K562 (cell line): Measurements from ENCODE around the gene PSMB7. TPM values are rescaled to one million over a fixed set of nuclear protein-coding genes. Genes with fewer than 3 reads are reported as not detected.

Experiments
- ATAC-seq: fragments of 200-7000 bp; cut with Tn5 transposase; 3 replicates; pipeline ENCODE4 v1.9.1; 2020; ENCODE audit warnings: moderate library complexity
- BruUV-seq: library from RNA; stranded (reverse); fragments of 400-500 nt; replicated peaks from 2 replicates; lab custom pipeline; 2021; lab: Mats Ljungman, UMichigan
- CTCF ChIA-PET: fragments of 300-600 bp; formaldehyde crosslinking; extraction: SDS; loops from one replicate; lab custom pipeline; 2021; ENCODE audit warnings: low intra/inter-chr PET ratio; lab: Yijun Ruan, JAX
- POLR2A ChIA-PET: fragments of 300-600, 350-650 bp; sonication (Branson Sonifier 250); formaldehyde crosslinking; extraction: SDS; loops from one replicate; lab custom pipeline; 2021; ENCODE audit warnings: antibody characterized with exemption, inconsistent platforms; lab: Yijun Ruan, JAX
- DNase-seq, 4 experiments: peaks; one replicate each; pipeline versions ENCODE4 v3.0.0 to v3.0.0-alpha.2; 2011 to 2018; ENCODE audit warnings: low spot score in 3 of 4, mixed read lengths in 3 of 4; ENCODE audit errors: extremely low read depth in 1 of 4
- FAIRE-seq: peaks from 2 replicates; lab custom pipeline; 2011; peaks lifted over from hg19 to GRCh38; lab: Jason Lieb, UNC
- H2AFZ ChIP-seq: 2 replicates; pipeline ENCODE4 v1.6.0; 2011; ENCODE audit warnings: low read depth, low read length, control low read depth, inconsistent platforms
- H3K27ac ChIP-seq: fragments of 200-600 bp; 3 replicates; pipeline ENCODE4 v1.8.0; 2011; ENCODE audit warnings: low read depth, mild to moderate bottlenecking, control low read depth, inconsistent platforms, low read length, moderate library complexity, mixed read lengths; ENCODE audit errors: extremely low read depth
- H3K27me3 ChIP-seq, 2 experiments: fragments of 300-600 bp in 1 of 2; 2 replicates in 1 of 2; 3 replicates in 1 of 2; pipeline versions ENCODE4 v1.6.0 to v1.8.0; 2011; ENCODE audit warnings: inconsistent platforms in 2 of 2, low read length in 2 of 2, mild to moderate bottlenecking in 1 of 2, mixed read lengths in 1 of 2, moderate library complexity in 1 of 2; ENCODE audit not compliant: control insufficient read depth in 2 of 2, insufficient read depth in 2 of 2
- H3K36me3 ChIP-seq: fragments of 300-600 bp; 3 replicates; pipeline ENCODE4 v1.8.0; 2011; ENCODE audit warnings: mild to moderate bottlenecking, low read length, inconsistent platforms; ENCODE audit not compliant: control insufficient read depth, insufficient read depth
- H3K4me1 ChIP-seq, 2 experiments: fragments of 200-600 bp in 1 of 2; replicated peaks in 1 of 2; 2 replicates in 1 of 2; 3 replicates in 1 of 2; pipeline versions ENCODE4 v1.5.1 to v1.8.0; 2011; ENCODE audit warnings: inconsistent platforms in 2 of 2, low read length in 2 of 2, mild to moderate bottlenecking in 1 of 2, mixed read lengths in 1 of 2, moderate library complexity in 1 of 2; ENCODE audit not compliant: control insufficient read depth in 2 of 2, insufficient read depth in 2 of 2
- H3K4me2 ChIP-seq: 2 replicates; pipeline ENCODE4 v1.6.1; 2011; ENCODE audit warnings: low read length, control low read depth, inconsistent platforms, mixed read lengths; ENCODE audit not compliant: insufficient read depth
- H3K4me3 ChIP-seq: fragments of 200-600 bp; sonication (generic), shearing (Covaris generic); 2 replicates; pipeline ENCODE4 v1.5.1; 2016; ENCODE audit warnings: control low read depth, inconsistent platforms
- H3K79me2 ChIP-seq: fragments of 200-600 bp; 3 replicates; pipeline ENCODE4 v1.8.0; 2011; ENCODE audit warnings: low read length, inconsistent platforms; ENCODE audit not compliant: control insufficient read depth, insufficient read depth
- H3K9ac ChIP-seq, 2 experiments: 2 replicates each; pipeline versions ENCODE4 v1.6.0 to v1.6.1; 2011; ENCODE audit warnings: low read depth in 2 of 2, low read length in 2 of 2, control low read depth in 1 of 2, inconsistent platforms in 1 of 2, mild to moderate bottlenecking in 1 of 2, mixed read lengths in 1 of 2; ENCODE audit not compliant: insufficient read depth in 1 of 2
- H3K9me1 ChIP-seq: one replicate; pipeline ENCODE4 v1.6.0; 2011; ENCODE audit warnings: inconsistent platforms, mild to moderate bottlenecking, low read length, moderate library complexity; ENCODE audit not compliant: control insufficient read depth, insufficient read depth
- H3K9me3 ChIP-seq: replicated peaks from 2 replicates; pipeline ENCODE4 v1.5.1; 2011; ENCODE audit warnings: low read depth, low read length, inconsistent platforms; ENCODE audit not compliant: control insufficient read depth, insufficient read depth
- H4K20me1 ChIP-seq: replicated peaks from 2 replicates; pipeline ENCODE4 v1.6.1; 2011; ENCODE audit warnings: low read length, inconsistent platforms, mixed read lengths; ENCODE audit not compliant: control insufficient read depth, insufficient read depth
- IRF9 ChIP-seq: fragments of 450-650 bp; IDR thresholded peaks from 2 replicates; pipeline ENCODE4 v1.6.1; 2016; ENCODE audit warnings: missing biosample characterization, missing genetic modification characterization
- PTBP1 ChIP-seq: fragments of 200-400 bp; formaldehyde crosslinking; IDR thresholded peaks from 2 replicates; pipeline ENCODE4 v1.6.1; 2017; ENCODE audit warnings: low read depth, low read length
- RREB1 ChIP-seq: fragments of 250-450 bp; sonication (Bioruptor Pico); IDR thresholded peaks from 2 replicates; pipeline ENCODE4 v1.4.0; 2020
- TBP ChIP-seq: optimal IDR thresholded peaks from 2 replicates; pipeline ENCODE3; 2011; ENCODE audit warnings: low read depth, low read length, improper control_type of control experiment
- WGBS: fragments of 100-300 bp; shearing (Covaris generic); methylation state at CpG from one replicate; pipeline ENCODE4 v1.1.6; 2016; ENCODE audit warnings: low coverage, mixed read lengths; ENCODE audit not compliant: insufficient coverage; ENCODE audit errors: missing lambda C conversion rate; 5-methylcytosine and 5-hydroxymethylcytosine counted together
- in situ Hi-C: fragments of 300-500 bp; cut with MboI; formaldehyde crosslinking; loops from 4 replicates; pipeline ENCODE4 v1.15.0; 2018; ENCODE audit warnings: inconsistent platforms, mixed read lengths
- intact Hi-C: fragments of 100-400 bp; cut with micrococcal nuclease; formaldehyde crosslinking; loops from 2 replicates; pipeline ENCODE4 v1.14.2; 2022
- polyA plus RNA-seq, 8 experiments: library from polyadenylated mRNA; depleted of rRNA in 4 of 8; stranded (reverse) in 5 of 8; unstranded in 3 of 8; fragments of >200 nt; fragmentation: Nextera tagmentation in 2 of 8; fragmentation: Illumina TruSeq in 1 of 8; extraction: Ambion mirVana in 2 of 8; extraction: Trizol in 1 of 8; gene quantifications; 2 replicates each; pipeline versions ENCODE4 v1.2.1 to v1.2.3, GENCODE V29; 2011 to 2014; ENCODE audit warnings: inconsistent platforms in 1 of 8, missing spikeins in 1 of 8
- total RNA-seq, 7 experiments: library from RNA; depleted of rRNA in 6 of 7; stranded (reverse); fragments of >200 nt in 6 of 7; fragmentation: Illumina TruSeq in 2 of 7; extraction: Trizol in 2 of 7; gene quantifications; 2 replicates each; pipeline versions ENCODE4 v1.2.1 to v1.2.3, GENCODE V29; 2011 to 2021; ENCODE audit warnings: low replicate concordance in 1 of 7
- TF ChIP-seq, protein P1 (sequence below): sonication (generic); formaldehyde crosslinking; IDR thresholded peaks from 2 replicates; pipeline ENCODE4 v1.8.0; 2022; ENCODE audit warnings: mild to moderate bottlenecking, low read depth, missing genetic modification reagents

PSMB7 gene
- total and polyA plus RNA-seq, 9 of the 15 experiments (the other 6 are each of a cell fraction or from before 2014, with no cell fraction given) = 321 to 978 (median 407) TPM

DNA sequence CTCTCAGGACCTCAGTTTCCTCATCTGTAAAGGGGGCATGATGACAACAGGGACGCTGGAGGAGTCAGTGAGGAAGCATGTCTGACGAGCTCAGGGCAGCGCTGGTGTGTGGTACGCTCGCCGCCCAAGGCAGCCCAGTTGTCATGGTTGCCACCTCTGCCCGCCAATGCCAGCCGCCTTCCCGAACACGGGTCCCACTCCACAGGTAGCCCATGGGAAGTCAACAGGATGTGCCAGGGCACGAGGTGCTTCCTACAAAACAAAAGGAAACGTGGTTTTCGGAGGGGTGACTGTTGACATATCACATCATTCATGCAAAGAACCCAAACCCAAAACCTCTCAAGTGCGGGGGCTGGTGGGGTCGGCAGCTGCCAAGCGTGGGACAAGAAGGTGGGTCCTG lies 99.4 kb downstream of the PSMB7 start:
- CTCF ChIA-PET = no interaction called here
- POLR2A ChIA-PET = interaction anchor here (0.6 kb wide), 2 partner anchors 41 to 45 kb away, joined by 3 read pairs; no protein-coding TSS in a partner anchor

More for the DNA sequence above, 99.4 kb downstream of the PSMB7 start:
- intact Hi-C loops = no loop called here
- no TSS peak for BruUV-seq
- H3K9me3 ChIP-seq = no peaks in the 10 kb centered on the region
- H3K4me3 ChIP-seq = no peak overlapping the region
- no peaks in the 10 kb centered on the region for H3K27me3 ChIP-seq
- no peak for DNase-seq
- H3K4me1 ChIP-seq = peaks cover 0 to 9% of the 10 kb centered on the region in 2 experiments; a peak in 1 of 5 replicates
- H3K4me2 ChIP-seq = no peak overlapping the region
- no peak overlapping the region for H3K27ac ChIP-seq
- H2AFZ ChIP-seq = no peak overlapping the region
- WGBS = 54% methylated on average over 16 of the region's 16 CpGs
- TF ChIP-seq IRF9 (tag) = no peak
- TF ChIP-seq PTBP1 = no peak
- TF ChIP-seq, protein P1, sequence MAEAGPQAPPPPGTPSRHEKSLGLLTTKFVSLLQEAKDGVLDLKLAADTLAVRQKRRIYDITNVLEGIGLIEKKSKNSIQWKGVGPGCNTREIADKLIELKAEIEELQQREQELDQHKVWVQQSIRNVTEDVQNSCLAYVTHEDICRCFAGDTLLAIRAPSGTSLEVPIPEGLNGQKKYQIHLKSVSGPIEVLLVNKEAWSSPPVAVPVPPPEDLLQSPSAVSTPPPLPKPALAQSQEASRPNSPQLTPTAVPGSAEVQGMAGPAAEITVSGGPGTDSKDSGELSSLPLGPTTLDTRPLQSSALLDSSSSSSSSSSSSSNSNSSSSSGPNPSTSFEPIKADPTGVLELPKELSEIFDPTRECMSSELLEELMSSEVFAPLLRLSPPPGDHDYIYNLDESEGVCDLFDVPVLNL (CRISPR knock-in tag) = no peak
- TF ChIP-seq TBP = no peak
- TF ChIP-seq RREB1 (CRISPR knock-in tag) = no peak
- TF ChIP-seq, all 486 proteins: peak for 0
- Histone ChIP-seq H3K9me1 (peaks cover 2% of the 10 kb centered on the region), H3K79me2 (no peaks in the 10 kb centered on the region), H3K9ac (no peak overlapping the region), H3K36me3 (no peaks in the 10 kb centered on the region; the same call in 2 of the 3 replicates), H4K20me1 (peaks cover 10% of the 10 kb centered on the region; the same call in 1 of the 2 replicates)
- in situ Hi-C loops = loop anchor here (25.0 kb wide), 1 partner anchor 779 kb away; no protein-coding TSS in a partner anchor
- FAIRE-seq (no peak), ATAC-seq (no peak)
